HepG2 (cell line): ENCODE results near the gene DHX30.
A peak's percentile ranks its signal among the peaks of the same experiment; 100 is the strongest.

Experiments
- CEBPG ChIP-seq: IDR thresholded peaks from 2 replicates; pipeline ENCODE4 v1.6.1; 2016
- MAZ ChIP-seq, 2 experiments: sonication (generic) in 1 of 2; formaldehyde crosslinking in 1 of 2; IDR thresholded peaks; 2 replicates each; pipeline versions ENCODE4 v1.5.0 to v1.6.1; 2012 to 2020; ENCODE audit warnings: low read depth in 2 of 2, mild to moderate bottlenecking in 2 of 2, borderline replicate concordance in 1 of 2, improper control_type of control experiment in 1 of 2, low read length in 1 of 2, missing genetic modification reagents in 1 of 2, moderate library complexity in 1 of 2
- MZF1 ChIP-seq: sonication (generic); formaldehyde crosslinking; IDR thresholded peaks from 2 replicates; pipeline ENCODE4 v1.8.1; 2023; ENCODE audit warnings: mild to moderate bottlenecking, missing genetic modification reagents, borderline replicate concordance
- NONO ChIP-seq, 2 experiments: fragments of 450-650 bp in 1 of 2; sonication (generic) in 1 of 2; formaldehyde crosslinking in 1 of 2; IDR thresholded peaks in 1 of 2; conservative IDR thresholded peaks in 1 of 2; 2 replicates each; pipeline versions ENCODE4 v1.6.1 to v1.8.0; 2017 to 2022; ENCODE audit warnings: mild to moderate bottlenecking in 1 of 2, missing genetic modification reagents in 1 of 2, moderate library complexity in 1 of 2
- SMAD3 ChIP-seq: sonication (generic); formaldehyde crosslinking; IDR thresholded peaks from 2 replicates; pipeline ENCODE4 v1.4.0; 2020; ENCODE audit warnings: missing genetic modification reagents
- SUZ12 ChIP-seq: fragments of 150-350 bp; IDR thresholded peaks from 2 replicates; pipeline ENCODE4 v1.6.1; 2014; ENCODE audit warnings: low read depth, low read length
- ZNF12 ChIP-seq: sonication (generic); formaldehyde crosslinking; IDR thresholded peaks from 2 replicates; pipeline ENCODE4 v1.5.0; 2020; ENCODE audit warnings: missing genetic modification reagents
- ZNF121 ChIP-seq: sonication (generic); formaldehyde crosslinking; IDR thresholded peaks from 2 replicates; pipeline ENCODE4 v1.5.0; 2020; ENCODE audit warnings: mild to moderate bottlenecking, missing genetic modification reagents
- TF ChIP-seq, protein P1 (sequence below): sonication (generic); formaldehyde crosslinking; IDR thresholded peaks from 2 replicates; pipeline ENCODE4 v1.5.0; 2020; ENCODE audit warnings: mild to moderate bottlenecking, missing genetic modification reagents, moderate library complexity

DNA sequence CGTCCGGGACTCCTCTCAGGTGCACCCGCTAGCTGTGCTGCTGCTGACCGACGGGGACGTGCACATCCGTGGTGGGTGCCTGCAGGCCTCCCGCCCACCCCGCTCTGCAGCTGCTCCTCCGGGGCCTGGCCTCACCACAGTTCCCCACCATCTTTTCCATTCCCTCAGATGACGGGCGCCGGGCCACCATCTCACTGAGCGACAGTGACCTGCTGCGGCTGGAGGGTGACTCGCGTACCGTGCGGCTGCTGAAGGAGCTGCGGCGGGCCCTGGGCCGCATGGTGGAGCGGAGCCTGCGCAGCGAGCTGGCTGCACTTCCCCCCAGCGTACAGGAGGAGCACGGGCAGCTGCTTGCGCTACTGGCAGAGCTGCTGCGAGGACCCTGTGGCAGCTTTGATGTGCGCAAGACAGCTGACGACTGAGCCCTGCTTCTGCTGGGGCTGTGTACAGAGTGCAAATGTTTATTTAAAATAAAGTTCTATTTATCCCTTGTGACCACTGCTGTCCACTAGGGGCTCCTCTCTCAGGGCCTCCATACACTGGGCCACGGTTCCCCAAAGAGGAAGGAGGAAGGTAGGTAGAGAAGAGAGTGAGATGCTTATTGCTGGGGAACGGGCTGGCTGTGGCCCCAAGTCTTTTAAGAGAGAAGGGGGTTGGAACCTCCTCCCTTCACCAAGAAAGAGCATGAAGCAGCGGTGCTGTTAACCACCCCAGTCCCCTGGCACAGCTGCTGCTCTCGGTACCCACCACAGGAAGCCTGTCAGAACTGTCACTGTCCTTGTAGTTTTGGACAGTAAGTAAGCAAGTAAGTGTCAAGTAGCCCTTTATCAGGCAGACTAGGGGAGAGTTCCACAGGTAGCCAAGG, 47.0 kb downstream of the DHX30 start:
- no peak for TF ChIP-seq SUZ12
- no peak for TF ChIP-seq NONO (IDR thresholded peaks at IDR 0.05)
- TF ChIP-seq NONO (CRISPR knock-in tag; conservative IDR thresholded peaks at IDR 0.05): no peak
- TF ChIP-seq ZNF12 (CRISPR knock-in tag): no peak
- no peak for TF ChIP-seq SMAD3 (CRISPR knock-in tag)
- TF ChIP-seq MAZ (IDR thresholded peaks at IDR 0.05; ENCODE audit: borderline replicate concordance, low read depth, low read length): no peak
- TF ChIP-seq MAZ (CRISPR knock-in tag; IDR thresholded peaks at IDR 0.05; ENCODE audit: low read depth): no peak
- no peak for TF ChIP-seq ZNF121 (CRISPR knock-in tag)
- TF ChIP-seq MZF1: no peak
- TF ChIP-seq CEBPG (CRISPR knock-in tag): no peak
- TF ChIP-seq, protein P1, sequence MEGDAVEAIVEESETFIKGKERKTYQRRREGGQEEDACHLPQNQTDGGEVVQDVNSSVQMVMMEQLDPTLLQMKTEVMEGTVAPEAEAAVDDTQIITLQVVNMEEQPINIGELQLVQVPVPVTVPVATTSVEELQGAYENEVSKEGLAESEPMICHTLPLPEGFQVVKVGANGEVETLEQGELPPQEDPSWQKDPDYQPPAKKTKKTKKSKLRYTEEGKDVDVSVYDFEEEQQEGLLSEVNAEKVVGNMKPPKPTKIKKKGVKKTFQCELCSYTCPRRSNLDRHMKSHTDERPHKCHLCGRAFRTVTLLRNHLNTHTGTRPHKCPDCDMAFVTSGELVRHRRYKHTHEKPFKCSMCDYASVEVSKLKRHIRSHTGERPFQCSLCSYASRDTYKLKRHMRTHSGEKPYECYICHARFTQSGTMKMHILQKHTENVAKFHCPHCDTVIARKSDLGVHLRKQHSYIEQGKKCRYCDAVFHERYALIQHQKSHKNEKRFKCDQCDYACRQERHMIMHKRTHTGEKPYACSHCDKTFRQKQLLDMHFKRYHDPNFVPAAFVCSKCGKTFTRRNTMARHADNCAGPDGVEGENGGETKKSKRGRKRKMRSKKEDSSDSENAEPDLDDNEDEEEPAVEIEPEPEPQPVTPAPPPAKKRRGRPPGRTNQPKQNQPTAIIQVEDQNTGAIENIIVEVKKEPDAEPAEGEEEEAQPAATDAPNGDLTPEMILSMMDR: peak; percentile 44
